Activated B cell treated with CpG ODN at 0.5 μM for 24 hours (primary cell): ENCODE measurements around the gene WWOX. TPM values are rescaled to one million over a fixed set of nuclear protein-coding genes. Genes with fewer than 3 reads are reported as not detected.

ENCODE experiments used
- ATAC-seq: fragments of 200-7000 bp; cut with Tn5 transposase; one replicate; pipeline ENCODE4 v1.10.0; 2021; ENCODE audit warnings: low read depth, mild to moderate bottlenecking, moderate library complexity
- CTCF ChIA-PET: fragments of 350-600 bp; sonication (Branson Sonifier 250); formaldehyde crosslinking; loops from one replicate; lab custom pipeline; 2021; ENCODE audit warnings: antibody characterized with exemption; lab: Charles Lee
- POLR2A ChIA-PET: fragments of 350-600 bp; sonication (Branson Sonifier 250); formaldehyde crosslinking; loops from one replicate; lab custom pipeline; 2021; ENCODE audit warnings: antibody characterized with exemption; lab: Charles Lee
- DNase-seq: peaks from one replicate; pipeline ENCODE4 v3.0.0; 2022
- H3K27ac Mint-ChIP-seq: one replicate; pipeline ENCODE4 v1.8.0; 2020; ENCODE audit warnings: mixed read lengths
- H3K27me3 Mint-ChIP-seq: one replicate; pipeline ENCODE4 v1.8.0; 2021; ENCODE audit warnings: mixed read lengths
- H3K36me3 Mint-ChIP-seq: one replicate; pipeline ENCODE4 v1.8.0; 2021; ENCODE audit warnings: low read depth, mixed read lengths
- H3K4me1 Mint-ChIP-seq: one replicate; pipeline ENCODE4 v1.8.0; 2021; ENCODE audit warnings: mixed read lengths
- H3K4me3 Mint-ChIP-seq: one replicate; pipeline ENCODE4 v1.8.0; 2020; ENCODE audit warnings: mild to moderate bottlenecking, mixed read lengths
- H3K9me3 Mint-ChIP-seq: one replicate; pipeline ENCODE4 v1.8.0; 2020; ENCODE audit warnings: mixed read lengths
- CTCF ChIP-seq: fragments of 200-600 bp; IDR thresholded peaks from one replicate; pipeline ENCODE4 v1.8.0; 2022; ENCODE audit warnings: antibody characterized with exemption, mild to moderate bottlenecking
- intact Hi-C: fragments of 100-400 bp; cut with micrococcal nuclease; formaldehyde crosslinking; loops from one replicate; pipeline ENCODE4 v1.15.1; 2024
- total RNA-seq: library from RNA; stranded (reverse); gene quantifications from 2 replicates; pipeline ENCODE4 v1.2.3, GENCODE V29; 2022

Gene WWOX
- total RNA-seq, 1 donor from 2014 or later = 22.6 TPM

DNA sequence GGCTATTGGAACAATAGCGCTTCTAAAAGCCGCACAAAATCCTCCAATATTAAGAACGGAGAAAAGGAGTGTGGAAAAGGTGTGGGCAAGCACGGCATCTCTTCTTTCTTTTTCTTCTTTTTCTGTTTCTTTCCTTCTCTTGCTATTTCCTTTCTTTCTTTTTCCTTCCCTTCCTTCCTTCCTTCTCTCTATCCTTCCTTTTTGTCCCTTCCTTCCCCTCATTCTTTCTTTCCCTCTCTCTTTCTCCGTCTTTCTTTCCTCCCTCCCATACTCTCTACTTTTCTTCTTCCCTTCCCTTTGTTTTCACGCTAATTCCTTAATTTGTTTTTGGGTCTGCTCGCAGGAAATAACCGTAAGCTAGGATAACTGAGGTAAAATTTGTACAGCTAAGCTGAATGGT is 1022.9 kb downstream of the WWOX start:
- Mint-ChIP-seq H3K9me3 (no peaks in the 10 kb centered on the region), H3K4me3 (no peak overlapping the region), H3K27ac (no peak overlapping the region), H3K27me3 (no peaks in the 10 kb centered on the region), H3K36me3 (no peaks in the 10 kb centered on the region), H3K4me1 (no peaks in the 10 kb centered on the region)
- CTCF ChIA-PET = no interaction called here
- POLR2A ChIA-PET = no interaction called here
- ATAC-seq (no peak), DNase-seq (no peak)
- intact Hi-C loops = no loop called here
- TF ChIP-seq CTCF = no peak

GRCh38 chr16:79124016-79124756 is 1024.7 kb downstream of the WWOX start:
- no peaks in the 10 kb centered on the region for H3K9me3 Mint-ChIP-seq
- H3K36me3 Mint-ChIP-seq = no peaks in the 10 kb centered on the region
- POLR2A ChIA-PET = interaction anchor here (0.6 kb wide), 1 partner anchor 523 kb away, joined by 3 read pairs; no protein-coding TSS in a partner anchor
- CTCF ChIA-PET = no interaction called here
- no peak for TF ChIP-seq CTCF
- ATAC-seq (no peak), DNase-seq (no peak)
- H3K4me1 Mint-ChIP-seq = no peaks in the 10 kb centered on the region
- no peak overlapping the region for H3K27ac Mint-ChIP-seq
- H3K27me3 Mint-ChIP-seq = peaks cover 2% of the 10 kb centered on the region
- intact Hi-C loops = no loop called here
- no peak overlapping the region for H3K4me3 Mint-ChIP-seq

GRCh38 chr16:79127766-79128165 is 1028.3 kb downstream of the WWOX start:
- Mint-ChIP-seq H3K4me3 (no peak overlapping the region), H3K27ac (no peak overlapping the region), H3K36me3 (no peaks in the 10 kb centered on the region), H3K27me3 (peaks cover 2% of the 10 kb centered on the region), H3K4me1 (no peaks in the 10 kb centered on the region), H3K9me3 (peaks cover 2% of the 10 kb centered on the region)
- POLR2A ChIA-PET = interaction anchor here (0.6 to 0.7 kb wide), 2 partner anchors 68 to 286 kb away, joined by 3 to 6 read pairs; no protein-coding TSS in a partner anchor
- CTCF ChIA-PET = no interaction called here
- no peak for TF ChIP-seq CTCF
- intact Hi-C loops = no loop called here
- ATAC-seq (no peak), DNase-seq (no peak)

DNA sequence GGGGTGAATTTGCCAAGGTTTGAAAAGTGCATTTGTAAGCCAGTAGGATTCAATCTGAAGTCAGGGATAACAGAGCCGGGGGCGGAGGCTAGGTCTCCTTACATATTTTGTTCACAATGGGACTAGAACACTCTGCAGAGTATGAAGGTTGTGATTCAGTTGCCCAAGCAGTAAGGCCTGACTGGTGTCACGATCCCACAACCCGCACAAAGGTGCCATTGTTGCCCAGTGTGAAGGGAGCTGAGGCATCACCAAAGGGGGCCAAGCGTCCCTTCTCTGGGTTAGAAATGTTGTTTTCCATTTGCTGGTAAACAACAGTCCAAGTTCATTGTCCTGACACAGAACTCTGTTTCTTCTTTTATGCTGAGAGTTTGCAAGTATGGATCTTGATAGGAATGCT is 1029.3 kb downstream of the WWOX start:
- POLR2A ChIA-PET = no interaction called here
- CTCF ChIA-PET = no interaction called here
- Mint-ChIP-seq H3K27ac (no peak overlapping the region), H3K9me3 (peaks cover 2% of the 10 kb centered on the region), H3K4me1 (no peaks in the 10 kb centered on the region), H3K4me3 (no peak overlapping the region), H3K27me3 (peaks cover 2% of the 10 kb centered on the region), H3K36me3 (no peaks in the 10 kb centered on the region)
- DNase-seq = no peak
- intact Hi-C loops = no loop called here
- TF ChIP-seq CTCF = no peak
- ATAC-seq = no peak

DNA sequence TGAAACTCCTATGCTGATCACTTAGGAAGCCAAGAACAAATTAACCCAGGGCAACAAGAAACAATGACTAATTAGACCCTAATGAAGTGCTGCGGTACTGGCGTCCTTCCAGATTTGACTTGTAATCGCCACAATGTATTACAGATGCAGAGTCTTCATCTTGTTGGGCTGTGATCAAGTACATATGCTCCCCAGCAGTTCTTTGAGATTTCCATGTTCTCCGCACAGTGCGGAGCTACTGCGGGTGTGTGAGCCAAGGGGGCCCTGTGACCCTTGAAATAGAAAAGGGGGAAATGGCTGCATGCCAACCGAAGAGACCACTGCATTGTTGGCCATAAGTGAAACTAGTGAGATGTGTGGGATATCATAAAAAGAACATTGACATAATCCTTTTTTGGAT is 1031.2 kb downstream of the WWOX start:
- ATAC-seq (no peak), DNase-seq (no peak)
- peaks cover 2% of the 10 kb centered on the region for H3K9me3 Mint-ChIP-seq
- ChIA-PET CTCF (no interaction called here), POLR2A (no interaction called here)
- H3K27me3 Mint-ChIP-seq = peaks cover 2% of the 10 kb centered on the region
- no peak for TF ChIP-seq CTCF
- no peak overlapping the region for H3K4me3 Mint-ChIP-seq
- intact Hi-C loops = loop anchor here (5.0 kb wide), 1 partner anchor 472 kb away; the partner anchor contains the start of gene MAF
- no peak overlapping the region for H3K27ac Mint-ChIP-seq
- no peaks in the 10 kb centered on the region for H3K36me3 Mint-ChIP-seq
- no peaks in the 10 kb centered on the region for H3K4me1 Mint-ChIP-seq
